Panc1 (cell line): ENCODE results near the gene PDCD4. TPM values are rescaled to one million over a fixed set of nuclear protein-coding genes. Genes with fewer than 3 reads are reported as not detected.

Source experiments
- ATAC-seq: fragments of 200-7000 bp; cut with Tn5 transposase; 2 replicates; pipeline ENCODE4 v1.9.1; 2020; ENCODE audit warnings: mild to moderate bottlenecking, moderate library complexity
- BruUV-seq: library from RNA; stranded (reverse); fragments of 400-500 nt; replicated peaks from 2 replicates; lab custom pipeline; 2021; lab: Mats Ljungman, UMichigan
- CTCF ChIA-PET: fragments of 300-600 bp; sonication (Branson Sonifier 250); formaldehyde crosslinking; loops from one replicate; lab custom pipeline; 2022; ENCODE audit warnings: antibody characterized with exemption; lab: Charles Lee
- POLR2A ChIA-PET: fragments of 300-600 bp; sonication (Branson Sonifier 250); formaldehyde crosslinking; loops from one replicate; lab custom pipeline; 2022; ENCODE audit warnings: antibody characterized with exemption; lab: Charles Lee
- DNase-seq: peaks from one replicate; pipeline ENCODE4 v3.0.0-alpha.2; 2010; ENCODE audit warnings: low read depth, low spot score
- H3K27ac ChIP-seq: 2 replicates; pipeline ENCODE4 v1.5.1; 2011; ENCODE audit warnings: mild to moderate bottlenecking, low read length, inconsistent platforms
- H3K27me3 ChIP-seq: fragments of 200-500 bp; sonication (Bioruptor generic); 2 replicates; pipeline ENCODE4 v1.6.0; 2014; ENCODE audit warnings: low read length, inconsistent platforms; ENCODE audit not compliant: control insufficient read depth, insufficient read depth
- H3K36me3 ChIP-seq: fragments of 200-500 bp; sonication (Bioruptor generic); 2 replicates; pipeline ENCODE4 v1.5.1; 2014; ENCODE audit warnings: inconsistent platforms, mild to moderate bottlenecking, low read length, moderate library complexity; ENCODE audit not compliant: control insufficient read depth, insufficient read depth
- H3K4me1 ChIP-seq: 2 replicates; pipeline ENCODE4 v1.5.1; 2011; ENCODE audit warnings: inconsistent platforms, mild to moderate bottlenecking, low read length, moderate library complexity; ENCODE audit not compliant: control insufficient read depth, insufficient read depth
- H3K4me3 ChIP-seq, 2 experiments: 2 replicates each; pipeline ENCODE4 v1.5.1; 2011 to 2012; ENCODE audit warnings: low read depth in 2 of 2, low read length in 2 of 2, mild to moderate bottlenecking in 2 of 2, inconsistent platforms in 1 of 2, moderate library complexity in 1 of 2
- H3K9me3 ChIP-seq: fragments of 200-500 bp; sonication (Bioruptor generic); 2 replicates; pipeline ENCODE4 v1.5.1; 2014; ENCODE audit warnings: low read depth, mild to moderate bottlenecking, inconsistent platforms, low read length, moderate library complexity; ENCODE audit not compliant: control insufficient read depth, insufficient read depth
- CTCF ChIP-seq: fragments of 450-650 bp; IDR thresholded peaks from 2 replicates; pipeline ENCODE4 v1.5.1; 2017; ENCODE audit warnings: mild to moderate bottlenecking
- POLR2AphosphoS5 ChIP-seq: IDR thresholded peaks from 2 replicates; pipeline ENCODE4 v1.6.1; 2012; ENCODE audit warnings: mild to moderate bottlenecking, low read depth, low read length, moderate library complexity
- REST ChIP-seq, 2 experiments: IDR thresholded peaks; 2 replicates each; pipeline ENCODE4 v1.6.1; 2011 to 2012; ENCODE audit warnings: low read depth in 2 of 2, control low read depth in 1 of 2, low read length in 1 of 2, mild to moderate bottlenecking in 1 of 2, moderate library complexity in 1 of 2; ENCODE audit not compliant: insufficient read depth in 1 of 2
- SIN3A ChIP-seq: IDR thresholded peaks from 2 replicates; pipeline ENCODE4 v1.6.1; 2012; ENCODE audit warnings: low read depth, mild to moderate bottlenecking, low read length, moderate library complexity, borderline replicate concordance; ENCODE audit not compliant: insufficient read depth
- TCF7L2 ChIP-seq: IDR thresholded peaks from 2 replicates; pipeline ENCODE4 v1.6.1; 2011; ENCODE audit warnings: mild to moderate bottlenecking, low read depth, low read length, inconsistent platforms
- in situ Hi-C: cut with HindIII; loops from 2 replicates; pipeline ENCODE4 v1.10.0; 2016; ENCODE audit warnings: low sequenced_read_pairs, low pct_unique_long_range_greater_than_20kb
- intact Hi-C: fragments of 100-400 bp; cut with micrococcal nuclease; formaldehyde crosslinking; loops from one replicate; pipeline ENCODE4 v1.10.0; 2022; ENCODE audit not compliant: unreplicated experiment
- total RNA-seq: library from RNA; stranded (reverse); gene quantifications from one replicate; pipeline ENCODE4 v1.2.1, GENCODE V29; 2021; ENCODE audit not compliant: unreplicated experiment

Gene PDCD4
- total RNA-seq, 1 experiment from 2014 or later, result 33.6 TPM

- TF ChIP-seq POLR2AphosphoS5, result no peak
- no peak for TF ChIP-seq REST (IDR thresholded peaks at IDR 0.05; ENCODE audit: insufficient read depth in 1 of 2, low read depth in 2 of 2, low read length in 1 of 2)
- TF ChIP-seq TCF7L2, result no peak
- no peak for TF ChIP-seq CTCF
- no peak for TF ChIP-seq SIN3A
- intact Hi-C loops, result no loop called here
- ATAC-seq (no peak), DNase-seq (no peak)
- Histone ChIP-seq H3K27ac (no peak overlapping the region), H3K4me1 (peaks cover 11% of the 10 kb centered on the region), H3K4me3 (no peak overlapping the region), H3K9me3 (no peaks in the 10 kb centered on the region), H3K36me3 (no peaks in the 10 kb centered on the region), H3K27me3 (no peaks in the 10 kb centered on the region)
- in situ Hi-C loops, result no loop called here
- CTCF ChIA-PET, result no interaction called here
- POLR2A ChIA-PET, result interaction anchor here (0.8 kb wide), 1 partner anchor 55 kb away, joined by 3 read pairs; no protein-coding TSS in a partner anchor
- BruUV-seq, result no TSS peak
Observed at GRCh38 chr10:110862961-110863360, 8.8 kb upstream of the PDCD4 start.

GRCh38 chr10:110863361-110863760 lies 8.4 kb upstream of the PDCD4 start:
- no peak for ATAC-seq

More at GRCh38 chr10:110863361-110863760, 8.4 kb upstream of the PDCD4 start:
- H3K27ac ChIP-seq, result no peak overlapping the region
- no peak for DNase-seq
- intact Hi-C loops, result no loop called here
- H3K36me3 ChIP-seq, result no peaks in the 10 kb centered on the region
- no peak overlapping the region for H3K4me3 ChIP-seq
- no peaks in the 10 kb centered on the region for H3K9me3 ChIP-seq
- in situ Hi-C loops, result no loop called here
- peaks cover 11% of the 10 kb centered on the region for H3K4me1 ChIP-seq
- ChIA-PET CTCF (no interaction called here), POLR2A (no interaction called here)
- BruUV-seq, result no TSS peak
- no peak for TF ChIP-seq POLR2AphosphoS5
- TF ChIP-seq CTCF, result no peak
- no peak for TF ChIP-seq SIN3A
- no peak for TF ChIP-seq TCF7L2
- TF ChIP-seq REST (IDR thresholded peaks at IDR 0.05; ENCODE audit: insufficient read depth in 1 of 2, low read depth in 2 of 2, low read length in 1 of 2), result no peak
- H3K27me3 ChIP-seq, result no peaks in the 10 kb centered on the region
